T-helper 1 cell (primary cell): ENCODE results near the gene TNRC6B.
"Not testable (repeated sequence)": the region's sequence is repeated elsewhere in the genome, so short reads cannot be mapped to it uniquely, and the experiment has no call there.

Experiments
- DNase-seq, 5 donors: peaks; one replicate each; pipeline ENCODE4 v3.0.0-alpha.2; 2012 to 2020

The TNRC6B gene

GRCh38 chr22:40182231-40182835 lies 4.6 kb downstream of the TNRC6B start:
- no peak for DNase-seq

- peak in 1 of 5 donors; percentile 37 for DNase-seq
These were observed 5.4 kb downstream of the TNRC6B start for GRCh38 chr22:40183029-40183581.

- not testable (repeated sequence) for DNase-seq
These were observed 5.9 kb downstream of the TNRC6B start for GRCh38 chr22:40183603-40184002.

- no peak for DNase-seq
These were observed 9.7 kb downstream of the TNRC6B start for GRCh38 chr22:40187389-40187788.

DNA sequence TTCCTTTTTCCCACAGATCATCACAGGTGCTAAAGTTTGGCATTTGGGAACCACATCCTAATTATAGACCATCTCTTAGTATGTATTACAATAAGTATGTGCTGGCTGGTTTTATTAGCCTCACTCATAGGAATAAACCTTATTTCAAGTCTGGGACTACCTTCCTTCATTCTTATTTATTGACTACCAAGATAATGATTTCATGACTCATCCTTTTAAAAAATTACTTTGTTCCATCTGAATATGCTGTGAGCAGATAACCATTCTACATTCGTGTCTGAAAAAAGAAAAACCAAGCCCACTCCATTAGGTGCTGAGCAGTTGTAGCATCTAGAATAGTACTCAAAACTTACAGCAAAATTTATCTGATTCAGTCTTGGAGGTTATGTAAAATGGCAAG lies 12.3 kb downstream of the TNRC6B start:
- no peak for DNase-seq

DNA sequence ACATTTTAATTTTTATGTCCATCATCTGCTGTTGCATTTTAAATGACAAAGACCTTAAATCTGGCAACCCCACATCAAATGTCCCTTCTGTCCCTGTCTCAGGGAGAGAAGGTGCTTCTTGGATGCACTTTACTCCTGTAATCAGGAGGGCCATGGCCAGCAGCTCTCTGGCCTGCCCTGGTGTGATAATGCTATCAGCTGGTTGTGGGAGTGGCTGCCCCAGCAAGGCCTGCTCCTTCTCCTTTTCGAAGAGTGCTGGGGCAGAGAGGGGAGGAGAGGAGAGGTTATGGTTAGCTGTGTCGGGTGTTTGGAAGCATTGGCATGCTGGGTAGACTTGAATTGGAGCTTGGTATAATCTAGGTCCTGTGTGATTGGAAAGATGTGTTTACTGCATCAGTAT lies 12.8 kb downstream of the TNRC6B start:
- no peak for DNase-seq

- DNase-seq: no peak
These were observed 16.0 kb downstream of the TNRC6B start for GRCh38 chr22:40193429-40194421.

GRCh38 chr22:40194656-40195055 lies 16.9 kb downstream of the TNRC6B start:
- no peak for DNase-seq

- DNase-seq: peak in 1 of 5 donors; percentile 31
These were observed 19.1 kb downstream of the TNRC6B start for GRCh38 chr22:40196628-40197360.

- not testable (repeated sequence) for DNase-seq
These were observed 19.7 kb downstream of the TNRC6B start for GRCh38 chr22:40197421-40197820.

- DNase-seq: no peak
These were observed 21.0 kb downstream of the TNRC6B start for GRCh38 chr22:40198733-40199132.

DNA sequence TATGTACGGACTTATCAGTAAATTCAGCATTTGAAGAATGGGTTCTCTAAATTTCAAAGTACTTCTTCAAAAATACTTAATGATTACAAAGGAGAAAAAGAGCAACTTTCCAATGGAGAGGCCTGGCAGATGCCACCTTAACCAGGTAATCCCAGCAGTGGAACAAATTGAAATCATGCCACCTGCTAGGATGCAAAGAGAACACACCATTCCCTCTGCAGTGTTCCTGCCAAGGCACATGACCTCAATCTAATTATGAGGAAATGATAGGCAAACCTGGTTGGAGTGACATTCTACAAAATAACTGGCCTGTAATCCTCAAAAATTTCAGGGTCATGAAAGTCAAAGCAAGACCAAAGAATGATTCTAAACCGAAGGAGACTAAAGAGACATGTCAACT lies 21.5 kb downstream of the TNRC6B start:
- DNase-seq: no peak

DNA sequence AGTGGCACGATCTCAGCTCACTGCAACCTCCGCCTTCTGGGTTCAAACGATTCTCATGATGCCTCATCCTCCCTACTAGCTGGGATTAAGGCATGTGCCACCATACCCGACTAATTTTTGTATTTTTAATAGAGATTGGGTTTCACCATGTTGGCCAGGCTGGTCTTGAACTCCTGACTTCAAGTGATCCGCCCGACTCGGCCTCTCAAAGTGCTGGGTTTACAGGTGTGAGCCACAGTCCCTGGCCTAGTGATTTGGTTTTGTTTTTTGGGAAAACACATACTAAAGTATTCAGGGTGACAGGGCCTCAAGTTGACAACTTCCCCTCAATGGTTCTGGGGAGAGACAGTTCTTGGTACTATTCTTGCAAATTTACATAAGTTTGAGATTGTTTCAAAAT lies 22.1 kb downstream of the TNRC6B start:
- no peak for DNase-seq

GRCh38 chr22:40200795-40201530 lies 23.2 kb downstream of the TNRC6B start:
- DNase-seq: no peak

DNA sequence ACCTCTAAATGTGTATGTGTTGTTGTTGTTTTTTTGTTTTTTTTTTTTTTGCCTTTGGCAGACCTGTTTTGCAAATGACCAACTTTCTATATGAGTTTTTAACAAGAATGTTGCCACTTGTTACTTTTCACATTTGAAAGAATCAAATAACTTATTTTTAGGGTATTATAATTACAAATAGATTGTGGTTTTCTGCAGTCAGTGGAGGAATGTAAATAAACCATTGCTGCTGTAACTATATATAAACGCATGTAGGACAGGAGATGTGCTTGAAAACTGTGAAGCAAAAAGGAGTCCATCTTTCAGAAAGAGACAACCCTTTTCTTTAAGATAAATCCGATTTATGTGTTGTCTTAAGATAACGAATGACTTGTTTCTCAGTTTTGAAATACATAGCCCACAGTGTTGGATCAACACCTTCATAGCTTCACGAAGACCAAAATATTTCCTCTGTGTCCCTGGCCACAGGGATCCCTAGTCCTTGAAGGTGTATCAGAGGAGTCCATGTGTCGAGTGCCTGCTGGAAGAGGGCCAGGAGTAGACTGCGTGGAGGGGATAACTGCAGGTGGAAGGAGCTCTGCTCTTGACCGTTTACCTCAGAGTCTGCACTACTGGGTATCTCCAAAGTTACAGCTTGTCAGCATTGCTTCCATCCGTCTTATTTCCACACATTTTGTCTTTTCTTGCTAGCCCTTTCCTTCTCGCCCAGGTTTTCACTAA lies 24.7 kb downstream of the TNRC6B start:
- DNase-seq: no peak

GRCh38 chr22:40203572-40203971 lies 25.8 kb downstream of the TNRC6B start:
- peak in 1 of 5 donors; percentile 63 for DNase-seq

- no peak for DNase-seq
These were observed 26.8 kb downstream of the TNRC6B start for GRCh38 chr22:40204321-40205116.

GRCh38 chr22:40206561-40206960 lies 28.8 kb downstream of the TNRC6B start:
- no peak for DNase-seq

DNA sequence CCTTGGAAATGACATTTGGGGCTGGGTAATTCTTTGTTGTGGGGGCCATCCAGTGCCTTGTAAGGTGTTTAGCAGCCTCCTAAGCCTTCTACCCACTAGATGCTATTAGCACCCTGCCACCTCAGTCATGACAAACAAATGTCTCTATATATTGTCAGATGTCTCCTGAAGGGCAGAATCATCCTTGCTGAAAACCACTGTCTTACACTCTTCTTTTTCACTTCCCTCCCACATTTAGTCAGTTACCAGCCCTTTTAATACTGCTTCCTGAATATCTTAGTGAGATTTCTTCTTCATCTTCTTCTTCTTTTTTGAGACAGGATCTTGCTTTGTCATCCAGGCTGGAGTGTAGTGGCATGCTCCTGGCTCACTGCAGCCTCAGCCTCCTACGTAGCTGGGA lies 33.1 kb downstream of the TNRC6B start:
- DNase-seq: peak in 1 of 5 donors; percentile 18

DNA sequence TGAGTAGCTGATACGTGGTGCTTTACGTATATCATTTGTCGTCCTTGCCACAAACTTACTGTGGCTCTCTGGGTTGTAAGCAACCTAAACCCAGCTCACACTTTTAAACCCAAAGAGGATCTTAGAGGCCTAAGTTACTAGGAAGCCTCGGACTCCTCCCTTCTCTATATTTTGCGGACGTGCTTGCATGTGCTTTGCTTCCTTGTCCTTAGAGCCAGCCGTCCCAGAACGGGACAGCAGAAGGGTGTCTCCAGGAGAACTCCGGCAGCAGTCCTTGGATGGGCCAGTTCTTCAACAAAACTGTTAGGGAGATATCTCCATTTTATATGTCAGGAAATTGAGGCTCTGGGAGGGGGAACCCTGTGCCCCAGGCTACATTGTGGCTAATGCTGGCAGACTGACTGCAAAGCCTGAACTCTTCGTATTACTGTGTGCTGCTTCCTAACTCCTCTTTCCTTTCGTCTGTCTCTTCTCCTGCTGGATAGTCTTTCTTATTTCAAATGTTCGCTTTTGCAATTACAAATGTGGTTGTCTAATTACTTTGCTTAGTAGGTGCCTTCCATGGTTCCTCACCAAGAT lies 33.8 kb downstream of the TNRC6B start:
- DNase-seq: no peak
